Fibroblast of the aortic adventitia (primary cell): ENCODE data around the gene TSGA10. TPM values are rescaled to one million over a fixed set of nuclear protein-coding genes. Genes with fewer than 3 reads are reported as not detected.

Experiments
- DNase-seq: peaks from one replicate; pipeline ENCODE4 v3.0.0-alpha.2; 2010; ENCODE audit warnings: low read depth
- H3K4me3 ChIP-seq: 2 replicates; pipeline ENCODE4 v1.5.1; 2011; ENCODE audit warnings: low read depth, mild to moderate bottlenecking, control low read depth, low read length, moderate library complexity
- small RNA-seq: library from RNA; depleted of rRNA; stranded (forward); fragments of <200 nt; gene quantifications from one replicate; pipeline ENCODE3, GENCODE V24; 2012
- total RNA-seq: library from RNA; depleted of rRNA; stranded (reverse); fragments of >200 nt; gene quantifications from 2 replicates; pipeline ENCODE4 v1.2.3, GENCODE V29; 2012; ENCODE audit warnings: low replicate concordance
- TF ChIP-seq, protein P1 (sequence below): IDR thresholded peaks from 2 replicates; pipeline ENCODE4 v1.5.1; 2011; ENCODE audit warnings: mild to moderate bottlenecking, low read length, control low read depth, inconsistent platforms; ENCODE audit not compliant: insufficient read depth

TSGA10 gene
- total RNA-seq, 1 donor: 11.8 TPM

- TF ChIP-seq, protein P1, sequence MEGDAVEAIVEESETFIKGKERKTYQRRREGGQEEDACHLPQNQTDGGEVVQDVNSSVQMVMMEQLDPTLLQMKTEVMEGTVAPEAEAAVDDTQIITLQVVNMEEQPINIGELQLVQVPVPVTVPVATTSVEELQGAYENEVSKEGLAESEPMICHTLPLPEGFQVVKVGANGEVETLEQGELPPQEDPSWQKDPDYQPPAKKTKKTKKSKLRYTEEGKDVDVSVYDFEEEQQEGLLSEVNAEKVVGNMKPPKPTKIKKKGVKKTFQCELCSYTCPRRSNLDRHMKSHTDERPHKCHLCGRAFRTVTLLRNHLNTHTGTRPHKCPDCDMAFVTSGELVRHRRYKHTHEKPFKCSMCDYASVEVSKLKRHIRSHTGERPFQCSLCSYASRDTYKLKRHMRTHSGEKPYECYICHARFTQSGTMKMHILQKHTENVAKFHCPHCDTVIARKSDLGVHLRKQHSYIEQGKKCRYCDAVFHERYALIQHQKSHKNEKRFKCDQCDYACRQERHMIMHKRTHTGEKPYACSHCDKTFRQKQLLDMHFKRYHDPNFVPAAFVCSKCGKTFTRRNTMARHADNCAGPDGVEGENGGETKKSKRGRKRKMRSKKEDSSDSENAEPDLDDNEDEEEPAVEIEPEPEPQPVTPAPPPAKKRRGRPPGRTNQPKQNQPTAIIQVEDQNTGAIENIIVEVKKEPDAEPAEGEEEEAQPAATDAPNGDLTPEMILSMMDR: no peak
- no peak for DNase-seq
- no peak overlapping the region for H3K4me3 ChIP-seq
Observed at GRCh38 chr2:98947554-98947953, 207.2 kb downstream of the TSGA10 start.

Small RNA genes lying within 50 kb of the gene (small RNA-seq; reads per million reads assigned to genes)
- gene AC092587.1: not detected

Other genes starting within 250 kb of the TSGA10 start
- not detected in 2 replicates for gene CRACDL, start 218.7 kb downstream of the TSGA10 start, total RNA-seq
- not detected in 2 replicates for gene C2orf15, start 13.2 kb downstream of the TSGA10 start, total RNA-seq
- gene LIPT1, start within 50 bp of the TSGA10 start, total RNA-seq: 2.9 and 9.0 TPM in 2 replicates
- gene MITD1, start 26.1 kb upstream of the TSGA10 start, total RNA-seq: 19.1 and 30.1 TPM in 2 replicates
- gene MRPL30, start 26.2 kb upstream of the TSGA10 start, total RNA-seq: 13.2 and 33.2 TPM in 2 replicates
- gene LYG2, start 100.7 kb upstream of the TSGA10 start, total RNA-seq: not detected in 2 replicates
- 0.09 TPM in 1 of 2 replicates, not detected in the other for gene LYG1, start 146.3 kb upstream of the TSGA10 start, total RNA-seq
- gene TXNDC9, start 181.4 kb upstream of the TSGA10 start, total RNA-seq: 51.8 and 88.0 TPM in 2 replicates
- gene EIF5B, start 182.4 kb upstream of the TSGA10 start, total RNA-seq: 17.3 and 27.1 TPM in 2 replicates